ENCODE results near the gene AGAP9.
"Not testable (repeated sequence)": the region's sequence is repeated elsewhere in the genome, so short reads cannot be mapped to it uniquely, and the experiment has no call there.

DNA sequence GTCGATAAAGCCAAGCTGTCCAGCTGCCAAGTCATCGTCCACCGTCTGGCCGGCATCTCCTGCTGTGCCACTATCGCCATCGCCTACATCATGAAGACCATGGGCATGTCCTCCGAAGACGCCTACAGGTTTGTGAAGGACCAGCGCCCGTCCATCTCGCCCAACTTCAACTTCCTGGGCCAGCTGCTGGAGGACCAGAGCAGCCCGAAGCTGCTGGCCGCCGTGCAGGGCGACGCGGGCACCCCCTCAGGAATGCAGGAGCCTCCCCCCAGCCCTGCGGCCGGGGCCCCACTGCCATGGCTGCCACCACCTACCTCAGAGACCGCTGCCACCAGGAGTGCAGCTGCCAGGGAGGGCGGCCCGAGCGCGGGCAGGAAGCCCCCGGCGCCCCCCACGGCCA is 41.5 kb upstream of the AGAP9 start:
- not testable (repeated sequence) for TF ChIP-seq SIN3A (conservative IDR thresholded peaks at IDR 0.05 in 1 of 2, IDR thresholded peaks at IDR 0.05 in 1 of 2; ENCODE audit: low read depth in 1 of 2, low read length in 2 of 2); SP1 (IDR thresholded peaks at IDR 0.05; ENCODE audit: low read depth, low read length); POLR2A (IDR thresholded peaks at IDR 0.05; ENCODE audit: control extremely low read depth in 1 of 2, low read depth in 2 of 2, low read length in 2 of 2); ZNF274 (IDR thresholded peaks at IDR 0.05; ENCODE audit: borderline replicate concordance, extremely low read depth, low read length)
